Immature natural killer cell (primary cell): ENCODE data around the gene HADH. TPM values are rescaled to one million over a fixed set of nuclear protein-coding genes. Genes with fewer than 3 reads are reported as not detected.

ENCODE experiments used
- DNase-seq, 3 donors: peaks; one replicate each; pipeline ENCODE4 v3.0.0; 2022; ENCODE audit warnings: mixed read lengths in 1 of 3
- H3K27ac Mint-ChIP-seq, 6 donors: one replicate each; pipeline ENCODE4 v1.8.0; 2020; ENCODE audit warnings: mixed read lengths in 6 of 6, mild to moderate bottlenecking in 5 of 6, inconsistent platforms in 4 of 6, moderate library complexity in 3 of 6
- H3K27me3 Mint-ChIP-seq, 3 donors: one replicate each; pipeline ENCODE4 v1.8.0; 2020 to 2021; ENCODE audit warnings: low read depth in 3 of 3, mild to moderate bottlenecking in 3 of 3, mixed read lengths in 3 of 3, moderate library complexity in 3 of 3, inconsistent platforms in 1 of 3
- H3K36me3 Mint-ChIP-seq, 3 donors: one replicate each; pipeline ENCODE4 v1.8.0; 2020; ENCODE audit warnings: mixed read lengths in 3 of 3, inconsistent platforms in 2 of 3, mild to moderate bottlenecking in 2 of 3
- H3K4me1 Mint-ChIP-seq, 2 donors: one replicate each; pipeline ENCODE4 v1.8.0; 2020; ENCODE audit warnings: inconsistent platforms in 2 of 2, mild to moderate bottlenecking in 2 of 2, mixed read lengths in 2 of 2, moderate library complexity in 1 of 2
- H3K4me3 Mint-ChIP-seq, 5 donors: one replicate each; pipeline ENCODE4 v1.8.0; 2020; ENCODE audit warnings: mild to moderate bottlenecking in 5 of 5, mixed read lengths in 5 of 5, inconsistent platforms in 3 of 5, moderate library complexity in 3 of 5
- H3K9me3 Mint-ChIP-seq, 6 donors: one replicate each; pipeline ENCODE4 v1.8.0; 2020; ENCODE audit warnings: mild to moderate bottlenecking in 6 of 6, mixed read lengths in 6 of 6, inconsistent platforms in 4 of 6, moderate library complexity in 3 of 6
- polyA plus RNA-seq, 3 donors: library from polyadenylated mRNA; unstranded; fragments of 300-500 nt; fragmentation: Illumina TruSeq; gene quantifications; one replicate each; pipeline ENCODE4 v1.2.3, GENCODE V29; 2021

The HADH gene
- polyA plus RNA-seq, 3 donors from 2014 or later: 33.0 to 42.8 (median 38.1) TPM

DNA sequence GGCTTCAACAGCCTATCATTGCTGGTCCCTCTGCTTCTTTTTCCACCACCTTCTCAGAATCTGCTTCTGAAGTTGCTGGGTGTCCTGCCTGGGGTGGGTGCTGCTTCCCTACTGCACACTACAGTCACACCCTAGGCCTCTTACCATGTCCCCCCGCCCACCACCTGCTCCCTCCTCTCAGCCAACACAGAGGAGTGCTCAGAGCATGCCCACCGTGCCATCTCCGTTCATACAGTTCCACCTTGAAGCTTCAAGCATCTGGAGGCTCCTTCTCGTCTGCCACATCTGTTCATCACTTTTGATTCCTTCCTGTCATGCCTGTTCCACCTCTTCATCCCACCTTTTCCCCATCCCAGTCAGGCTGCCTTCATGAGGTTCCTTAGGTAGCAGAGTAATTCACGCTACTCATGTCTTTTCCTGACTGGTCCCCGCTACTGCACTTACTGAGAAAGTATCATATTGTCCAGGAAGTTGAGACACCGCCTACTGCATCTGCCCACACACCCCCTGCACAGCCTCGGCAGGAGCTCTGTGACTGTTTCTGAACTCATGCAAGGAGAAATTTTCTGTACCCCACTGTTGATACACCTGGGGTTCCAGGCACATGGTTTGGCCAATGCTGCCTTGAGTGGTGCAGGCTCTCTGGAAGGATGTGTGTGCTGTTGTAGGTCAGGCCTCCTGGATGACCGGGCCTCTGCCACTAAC, 39.5 kb downstream of the HADH start:
- Mint-ChIP-seq H3K27ac (no peak overlapping the region), H3K4me3 (no peak overlapping the region), H3K4me1 (peaks cover 4 to 9% of the 10 kb centered on the region in 2 donors), H3K9me3 (no peaks in the 10 kb centered on the region), H3K27me3 (peaks cover 0 to 2% (median 0%) of the 10 kb centered on the region in 3 donors), H3K36me3 (peaks cover 37 to 41% (median 38%) of the 10 kb centered on the region in 3 donors)
- no peak for DNase-seq

DNA sequence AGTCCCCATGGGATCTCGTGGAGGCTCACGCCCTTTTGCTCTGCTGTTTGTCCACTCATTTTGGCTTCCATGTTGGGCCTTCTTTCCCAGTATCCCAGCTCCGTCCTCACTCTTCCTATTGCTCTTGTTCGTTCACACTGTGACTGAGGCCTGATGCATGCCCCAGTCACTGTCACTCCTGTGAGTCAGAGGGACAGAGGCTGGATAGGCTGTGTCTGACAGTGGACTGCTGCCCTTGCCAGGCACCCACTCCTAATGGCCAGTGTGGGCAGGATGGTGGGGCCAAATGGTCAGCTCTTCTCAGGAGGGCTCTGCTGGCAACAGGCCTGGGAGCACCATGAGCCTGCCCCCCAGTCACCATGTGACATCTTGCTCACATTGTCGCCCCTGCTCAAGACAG, 40.0 kb downstream of the HADH start:
- H3K36me3 Mint-ChIP-seq: peaks cover 40 to 42% (median 40%) of the 10 kb centered on the region in 3 donors
- no peak for DNase-seq
- H3K4me1 Mint-ChIP-seq: peaks cover 4 to 9% of the 10 kb centered on the region in 2 donors
- H3K4me3 Mint-ChIP-seq: no peak overlapping the region
- H3K27me3 Mint-ChIP-seq: peaks cover 0 to 2% (median 0%) of the 10 kb centered on the region in 3 donors
- H3K27ac Mint-ChIP-seq: peak overlapping the region in 1 of 6 donors; percentile 25
- no peaks in the 10 kb centered on the region for H3K9me3 Mint-ChIP-seq

DNA sequence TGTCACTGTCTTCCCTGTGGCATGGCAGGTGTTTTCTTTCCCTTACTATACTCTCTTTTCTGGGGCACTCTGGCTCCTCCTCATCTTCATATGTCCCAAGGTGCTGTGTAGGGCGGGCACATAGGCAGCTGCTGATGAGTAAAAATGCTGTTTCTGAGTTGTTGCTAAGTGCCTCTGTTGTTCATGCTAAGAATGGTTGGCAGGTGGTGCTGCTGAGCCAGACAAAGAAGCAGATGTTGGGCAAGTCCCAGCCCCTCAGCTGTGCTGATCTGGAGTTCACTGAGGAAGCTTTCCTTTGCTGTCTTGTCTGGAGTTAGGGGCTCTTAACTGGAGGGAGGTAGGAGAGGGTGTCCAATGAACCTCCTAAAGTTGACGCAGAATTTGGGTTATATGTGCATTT, 40.6 kb downstream of the HADH start:
- Mint-ChIP-seq H3K4me1 (peaks cover 4 to 9% of the 10 kb centered on the region in 2 donors), H3K27me3 (peaks cover 0 to 2% (median 0%) of the 10 kb centered on the region in 3 donors), H3K9me3 (no peaks in the 10 kb centered on the region), H3K36me3 (peaks cover 40 to 45% (median 43%) of the 10 kb centered on the region in 3 donors), H3K27ac (peak overlapping the region in 1 of 6 donors; percentile 25), H3K4me3 (no peak overlapping the region)
- DNase-seq: peak in 2 of 3 donors; percentile 18 to 32

DNA sequence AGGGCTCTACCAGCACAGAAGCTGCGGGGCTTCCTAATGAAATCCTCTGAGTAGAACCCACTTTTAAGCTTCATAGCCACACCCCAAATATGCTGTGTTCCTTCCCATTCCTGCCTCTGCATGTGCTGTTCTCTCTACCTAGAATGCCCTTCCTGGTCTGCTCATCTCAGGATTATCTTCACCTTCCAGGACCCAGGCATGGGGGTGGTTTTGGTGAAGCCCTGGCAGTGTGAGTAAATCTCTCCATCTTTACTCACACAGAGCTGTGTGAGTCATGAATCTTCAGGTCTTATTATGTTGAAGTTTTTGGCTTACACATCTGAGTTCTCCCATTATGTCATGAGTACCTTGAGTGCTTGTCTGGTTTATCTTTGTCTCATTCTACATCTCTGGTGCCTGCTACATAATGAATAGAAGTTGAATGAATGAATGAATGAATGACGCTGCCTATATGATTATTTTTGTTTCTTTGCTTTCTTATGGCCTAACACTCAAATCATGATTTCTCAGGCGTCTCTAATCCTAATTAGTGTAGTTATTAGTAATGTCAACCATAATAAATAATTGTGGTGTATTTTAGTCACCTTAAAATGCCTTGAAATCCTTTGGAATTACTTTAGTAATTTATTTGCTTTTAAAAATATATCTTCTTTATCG, 41.9 kb downstream of the HADH start:
- H3K9me3 Mint-ChIP-seq: no peaks in the 10 kb centered on the region
- peaks cover 4 to 9% of the 10 kb centered on the region in 2 donors for H3K4me1 Mint-ChIP-seq
- H3K27ac Mint-ChIP-seq: no peak overlapping the region
- H3K36me3 Mint-ChIP-seq: peaks cover 37 to 45% (median 43%) of the 10 kb centered on the region in 3 donors
- H3K4me3 Mint-ChIP-seq: no peak overlapping the region
- DNase-seq: no peak
- H3K27me3 Mint-ChIP-seq: peaks cover 0 to 1% (median 0%) of the 10 kb centered on the region in 3 donors

GRCh38 chr4:108033348-108033747, 43.7 kb downstream of the HADH start:
- Mint-ChIP-seq H3K4me1 (peaks cover 4 to 9% of the 10 kb centered on the region in 2 donors), H3K4me3 (no peak overlapping the region), H3K27me3 (no peaks in the 10 kb centered on the region), H3K9me3 (no peaks in the 10 kb centered on the region), H3K27ac (peak overlapping the region in 1 of 6 donors; percentile 55), H3K36me3 (peaks cover 24 to 34% (median 33%) of the 10 kb centered on the region in 3 donors)
- no peak for DNase-seq

GRCh38 chr4:108034565-108034964, 44.9 kb downstream of the HADH start:
- Mint-ChIP-seq H3K4me3 (no peak overlapping the region), H3K4me1 (peaks cover 2 to 9% of the 10 kb centered on the region in 2 donors), H3K27ac (no peak overlapping the region), H3K36me3 (peaks cover 13 to 24% (median 23%) of the 10 kb centered on the region in 3 donors), H3K9me3 (no peaks in the 10 kb centered on the region), H3K27me3 (no peaks in the 10 kb centered on the region)
- DNase-seq: no peak

DNA sequence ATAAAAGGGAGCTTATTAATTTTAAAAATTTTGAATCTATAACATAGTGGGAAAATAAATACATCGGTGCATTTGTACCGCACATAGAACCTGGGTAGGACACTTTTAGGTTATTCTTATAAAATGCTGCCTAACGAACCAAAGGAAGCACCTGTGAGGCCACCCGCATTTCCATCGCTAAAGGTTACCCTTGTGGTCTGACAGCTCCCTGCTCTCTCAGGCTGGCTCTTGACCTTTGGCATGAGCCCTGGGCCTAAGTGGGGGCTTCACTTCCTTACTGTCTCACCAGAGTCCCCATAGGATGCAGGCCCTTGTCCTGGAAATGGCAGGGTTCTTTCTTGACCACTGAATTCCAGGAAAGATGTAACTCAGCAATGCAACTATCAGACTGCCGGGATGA, 46.0 kb downstream of the HADH start:
- H3K4me1 Mint-ChIP-seq: no peaks in the 10 kb centered on the region
- H3K9me3 Mint-ChIP-seq: no peaks in the 10 kb centered on the region
- DNase-seq: no peak
- peaks cover 9 to 19% (median 18%) of the 10 kb centered on the region in 3 donors for H3K36me3 Mint-ChIP-seq
- no peaks in the 10 kb centered on the region for H3K27me3 Mint-ChIP-seq
- no peak overlapping the region for H3K4me3 Mint-ChIP-seq
- no peak overlapping the region for H3K27ac Mint-ChIP-seq

- Mint-ChIP-seq H3K27me3 (no peaks in the 10 kb centered on the region), H3K9me3 (no peaks in the 10 kb centered on the region), H3K36me3 (peaks cover 9 to 19% (median 18%) of the 10 kb centered on the region in 3 donors), H3K27ac (no peak overlapping the region), H3K4me1 (no peaks in the 10 kb centered on the region), H3K4me3 (no peak overlapping the region)
- no peak for DNase-seq
Observed at GRCh38 chr4:108036213-108036612, 46.5 kb downstream of the HADH start.

- H3K4me3 Mint-ChIP-seq: no peak overlapping the region
Observed at GRCh38 chr4:108037884-108038283, 48.2 kb downstream of the HADH start.

DNA sequence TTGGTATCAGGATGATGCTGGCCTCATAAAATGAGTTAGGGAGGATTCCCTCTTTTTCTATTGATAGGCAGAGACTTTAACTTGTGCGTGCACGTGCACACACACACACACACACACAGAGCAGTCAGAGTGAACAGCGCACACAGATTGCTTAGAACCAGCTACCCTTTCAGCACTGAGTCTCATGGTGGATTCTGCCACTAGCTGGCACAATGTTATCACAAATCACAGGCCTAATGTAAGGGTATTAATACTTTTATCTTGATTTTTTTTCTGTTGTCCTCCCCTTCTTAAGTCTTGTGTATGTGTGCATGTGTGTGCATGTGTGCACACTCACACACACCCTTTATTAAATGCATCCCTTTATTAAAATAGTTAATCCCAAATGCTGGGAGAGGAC, 53.2 kb downstream of the HADH start:
- DNase-seq: no peak
- H3K9me3 Mint-ChIP-seq: no peaks in the 10 kb centered on the region
- H3K36me3 Mint-ChIP-seq: peaks cover 0 to 3% (median 0%) of the 10 kb centered on the region in 3 donors
- no peak overlapping the region for H3K27ac Mint-ChIP-seq
- no peaks in the 10 kb centered on the region for H3K4me1 Mint-ChIP-seq
- no peak overlapping the region for H3K4me3 Mint-ChIP-seq
- no peaks in the 10 kb centered on the region for H3K27me3 Mint-ChIP-seq

More at GRCh38 chr4:108037884-108038283, 48.2 kb downstream of the HADH start:
- H3K27ac Mint-ChIP-seq: no peak overlapping the region
- H3K9me3 Mint-ChIP-seq: no peaks in the 10 kb centered on the region
- H3K27me3 Mint-ChIP-seq: no peaks in the 10 kb centered on the region
- no peak for DNase-seq
- H3K36me3 Mint-ChIP-seq: peaks cover 9 to 18% (median 10%) of the 10 kb centered on the region in 3 donors
- H3K4me1 Mint-ChIP-seq: no peaks in the 10 kb centered on the region

DNA sequence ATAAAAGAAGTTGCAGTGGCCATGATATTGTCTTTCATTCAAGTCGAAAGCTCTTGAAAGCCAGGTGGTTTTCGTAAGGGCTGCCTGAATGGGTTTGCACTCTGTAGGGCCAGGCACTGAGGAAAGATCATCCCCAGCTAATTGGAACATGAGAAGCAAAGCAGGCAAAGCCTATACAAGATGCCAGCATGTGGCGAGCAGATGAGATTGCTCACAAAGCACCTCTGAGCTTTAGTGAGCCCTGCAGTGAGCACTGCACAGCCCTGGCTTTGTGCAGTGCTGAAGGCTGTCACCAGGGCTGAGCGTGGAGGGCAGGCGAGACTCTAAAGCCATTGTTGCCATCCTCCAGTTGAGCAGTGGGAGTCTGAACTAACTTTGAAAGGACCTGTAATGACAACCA, 53.8 kb downstream of the HADH start:
- H3K36me3 Mint-ChIP-seq: peaks cover 0 to 3% (median 0%) of the 10 kb centered on the region in 3 donors
- no peaks in the 10 kb centered on the region for H3K27me3 Mint-ChIP-seq
- H3K4me1 Mint-ChIP-seq: no peaks in the 10 kb centered on the region
- no peak overlapping the region for H3K4me3 Mint-ChIP-seq
- DNase-seq: no peak
- no peaks in the 10 kb centered on the region for H3K9me3 Mint-ChIP-seq
- no peak overlapping the region for H3K27ac Mint-ChIP-seq

- Mint-ChIP-seq H3K27me3 (no peaks in the 10 kb centered on the region), H3K4me1 (peaks cover under 1 to 4% of the 10 kb centered on the region in 2 donors), H3K9me3 (no peaks in the 10 kb centered on the region), H3K27ac (no peak overlapping the region), H3K4me3 (no peak overlapping the region), H3K36me3 (peaks cover 0 to 3% (median 0%) of the 10 kb centered on the region in 3 donors)
- DNase-seq: no peak
Observed at GRCh38 chr4:108044951-108045686, 55.4 kb downstream of the HADH start.

DNA sequence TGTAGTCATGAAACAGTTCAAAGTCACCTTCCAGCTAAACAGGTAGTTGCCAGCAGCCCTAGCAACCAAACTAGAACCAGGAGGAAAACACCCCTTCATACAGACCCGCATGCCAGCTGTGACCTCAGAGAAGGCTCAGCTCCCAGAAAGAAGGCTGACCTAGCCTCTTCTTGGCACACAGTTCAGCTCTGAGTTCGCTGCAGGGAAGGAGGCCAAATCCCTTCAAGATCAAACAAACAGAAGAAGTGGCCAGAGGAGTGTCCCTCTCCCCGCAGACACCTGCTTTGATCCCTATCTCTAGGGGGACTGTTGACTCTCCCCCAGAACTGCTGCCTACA, 56.0 kb downstream of the HADH start:
- Mint-ChIP-seq H3K27ac (no peak overlapping the region), H3K4me1 (peaks cover 2 to 4% of the 10 kb centered on the region in 2 donors), H3K27me3 (no peaks in the 10 kb centered on the region), H3K36me3 (peaks cover 0 to 3% (median 0%) of the 10 kb centered on the region in 3 donors), H3K9me3 (no peaks in the 10 kb centered on the region), H3K4me3 (no peak overlapping the region)
- DNase-seq: no peak

- H3K4me3 Mint-ChIP-seq: no peak overlapping the region
- no peaks in the 10 kb centered on the region for H3K9me3 Mint-ChIP-seq
- H3K36me3 Mint-ChIP-seq: peaks cover 0 to 3% (median 0%) of the 10 kb centered on the region in 3 donors
- H3K27ac Mint-ChIP-seq: no peak overlapping the region
- no peak for DNase-seq
- H3K27me3 Mint-ChIP-seq: no peaks in the 10 kb centered on the region
- peaks cover 2 to 4% of the 10 kb centered on the region in 2 donors for H3K4me1 Mint-ChIP-seq
Observed at GRCh38 chr4:108047199-108047598, 57.5 kb downstream of the HADH start.
